DLD1 (cell line): Measurements from ENCODE around the gene PDGFD.

Experiments used
- in situ Hi-C: cut with HindIII; loops from 2 replicates; pipeline ENCODE4 v1.10.0; 2017; ENCODE audit warnings: low sequenced_read_pairs

PDGFD gene

GRCh38 chr11:104164028-104164520 lies at the start of gene PDGFD:
TSS of gene PDGFD (minus strand) at chr11:104164147.
- in situ Hi-C loops, result no loop called here

GRCh38 chr11:104206936-104207335 lies 43.0 kb upstream of the PDGFD start:
- in situ Hi-C loops, result no loop called here

- in situ Hi-C loops, result no loop called here
Observed at GRCh38 chr11:104205838-104206237, 41.9 kb upstream of the PDGFD start.

- in situ Hi-C loops, result no loop called here
Observed at GRCh38 chr11:104200688-104201087, 36.7 kb upstream of the PDGFD start.

GRCh38 chr11:104199053-104199452 lies 35.1 kb upstream of the PDGFD start:
- in situ Hi-C loops, result loop anchor here (25.0 kb wide), 1 partner anchor 1438 kb away; no protein-coding TSS in a partner anchor

- in situ Hi-C loops, result loop anchor here (25.0 kb wide), 1 partner anchor 1439 kb away; no protein-coding TSS in a partner anchor
Observed at GRCh38 chr11:104198576-104198975, 34.6 kb upstream of the PDGFD start.

- in situ Hi-C loops, result loop anchor here (25.0 kb wide), 1 partner anchor 1446 kb away; no protein-coding TSS in a partner anchor
Observed at GRCh38 chr11:104191124-104191523, 27.2 kb upstream of the PDGFD start.

- in situ Hi-C loops, result loop anchor here (25.0 kb wide), 1 partner anchor 1454 kb away; no protein-coding TSS in a partner anchor
Observed at GRCh38 chr11:104183593-104183992, 19.6 kb upstream of the PDGFD start.

GRCh38 chr11:104175769-104176168 lies 11.8 kb upstream of the PDGFD start:
- in situ Hi-C loops, result loop anchor here (25.0 kb wide), 1 partner anchor 1462 kb away; no protein-coding TSS in a partner anchor

- in situ Hi-C loops, result no loop called here
Observed at GRCh38 chr11:104169091-104169490, 5.1 kb upstream of the PDGFD start.

GRCh38 chr11:104165014-104165413 lies 1.1 kb upstream of the PDGFD start:
- in situ Hi-C loops, result no loop called here

- in situ Hi-C loops, result no loop called here
Observed at GRCh38 chr11:104163100-104164027, 583 bp downstream of the PDGFD start.

GRCh38 chr11:104161751-104162450 lies 2.0 kb downstream of the PDGFD start:
- in situ Hi-C loops, result no loop called here

GRCh38 chr11:104159356-104159755 lies 4.6 kb downstream of the PDGFD start:
- in situ Hi-C loops, result no loop called here

- in situ Hi-C loops, result no loop called here
Observed at GRCh38 chr11:104155375-104155774, 8.6 kb downstream of the PDGFD start.

GRCh38 chr11:104154296-104154695 lies 9.7 kb downstream of the PDGFD start:
- in situ Hi-C loops, result no loop called here

- in situ Hi-C loops, result no loop called here
Observed at GRCh38 chr11:104152941-104153505, 10.9 kb downstream of the PDGFD start.

- in situ Hi-C loops, result no loop called here
Observed at GRCh38 chr11:104151404-104152204, 12.3 kb downstream of the PDGFD start.

GRCh38 chr11:104148706-104149105 lies 15.2 kb downstream of the PDGFD start:
- in situ Hi-C loops, result no loop called here

GRCh38 chr11:104148074-104148473 lies 15.9 kb downstream of the PDGFD start:
- in situ Hi-C loops, result no loop called here
